SK-N-SH (cell line): Measurements from ENCODE around the gene C3. TPM values are rescaled to one million over a fixed set of nuclear protein-coding genes. Genes with fewer than 3 reads are reported as not detected.

ENCODE experiments used
- CTCF ChIA-PET: fragments of 300-600, 350-600 bp; formaldehyde crosslinking; extraction: SDS; loops from one replicate; lab custom pipeline; 2021; lab: Yijun Ruan, JAX
- POLR2A ChIA-PET: fragments of 350-600 bp; sonication (Branson Sonifier 250); formaldehyde crosslinking; extraction: SDS; loops from one replicate; lab custom pipeline; 2020; ENCODE audit warnings: antibody characterized with exemption, inconsistent platforms; lab: Yijun Ruan, JAX
- DNase-seq: peaks from one replicate; pipeline ENCODE4 v3.0.0; 2012
- H2AFZ ChIP-seq: fragments of 200-600 bp; sonication (generic); 2 replicates; pipeline ENCODE4 v1.8.1; 2016; ENCODE audit warnings: antibody characterized with exemption, mild to moderate bottlenecking, low read depth
- H3F3A ChIP-seq: fragments of 200-600 bp; sonication (generic); replicated peaks from 2 replicates; pipeline ENCODE3; 2016; ENCODE audit warnings: antibody characterized with exemption, mild to moderate bottlenecking; ENCODE audit not compliant: insufficient read depth
- H3K27ac ChIP-seq, 2 experiments: fragments of 200-500 bp in 1 of 2; fragments of 200-600 bp in 1 of 2; sonication (Bioruptor generic) in 1 of 2; sonication (generic), shearing (Covaris generic) in 1 of 2; 2 replicates each; pipeline versions ENCODE4 v1.5.1 to v1.6.1; 2014 to 2016; ENCODE audit warnings: low read depth in 2 of 2, inconsistent platforms in 1 of 2, low read length in 1 of 2, mild to moderate bottlenecking in 1 of 2, mixed read lengths in 1 of 2
- H3K27me3 ChIP-seq: fragments of 200-600 bp; sonication (generic), shearing (Covaris generic); 2 replicates; pipeline ENCODE4 v1.6.1; 2016; ENCODE audit warnings: mixed run types; ENCODE audit not compliant: insufficient read depth
- H3K36me3 ChIP-seq, 2 experiments: fragments of 200-500 bp in 1 of 2; fragments of 200-600 bp in 1 of 2; sonication (Bioruptor generic) in 1 of 2; sonication (generic) in 1 of 2; replicated peaks in 1 of 2; 2 replicates each; pipeline versions ENCODE3 to v1.5.1; 2014 to 2016; ENCODE audit warnings: low read length in 1 of 2, mild to moderate bottlenecking in 1 of 2; ENCODE audit not compliant: insufficient read depth in 2 of 2, control insufficient read depth in 1 of 2
- H3K4me1 ChIP-seq, 2 experiments: fragments of 200-500 bp in 1 of 2; fragments of 200-600 bp in 1 of 2; sonication (Bioruptor generic) in 1 of 2; sonication (generic), shearing (Covaris generic) in 1 of 2; 2 replicates each; pipeline versions ENCODE4 v1.5.1 to v1.6.1; 2014 to 2016; ENCODE audit warnings: low read depth in 1 of 2, low read length in 1 of 2, mixed run types in 1 of 2; ENCODE audit not compliant: insufficient read depth in 2 of 2, control insufficient read depth in 1 of 2
- H3K4me2 ChIP-seq: fragments of 200-600 bp; sonication (generic), shearing (Covaris generic); 2 replicates; pipeline ENCODE4 v1.6.1; 2017; ENCODE audit warnings: mixed run types
- H3K4me3 ChIP-seq, 2 experiments: fragments of 200-500 bp in 1 of 2; fragments of 200-600 bp in 1 of 2; sonication (Bioruptor generic) in 1 of 2; sonication (generic), shearing (Covaris generic) in 1 of 2; 2 replicates each; pipeline versions ENCODE4 v1.5.1 to v1.8.1; 2014 to 2016; ENCODE audit warnings: low read depth in 2 of 2, inconsistent platforms in 1 of 2, low read length in 1 of 2, mild to moderate bottlenecking in 1 of 2, mixed read lengths in 1 of 2, moderate library complexity in 1 of 2
- H3K79me2 ChIP-seq: fragments of 200-600 bp; sonication (generic); 2 replicates; pipeline ENCODE4 v1.8.1; 2017; ENCODE audit warnings: mild to moderate bottlenecking; ENCODE audit not compliant: insufficient read depth
- H3K9ac ChIP-seq: fragments of 200-600 bp; sonication (generic); 2 replicates; pipeline ENCODE4 v1.6.1; 2017; ENCODE audit warnings: mixed run types
- H3K9me2 ChIP-seq: fragments of 200-600 bp; sonication (generic); 2 replicates; pipeline ENCODE4 v1.6.1; 2017; ENCODE audit warnings: mixed run types
- H3K9me3 ChIP-seq: fragments of 200-600 bp; sonication (generic); 2 replicates; pipeline ENCODE4 v1.6.1; 2017; ENCODE audit warnings: mixed run types, mild to moderate bottlenecking, moderate library complexity
- H4K20me1 ChIP-seq: fragments of 200-600 bp; sonication (generic); 2 replicates; pipeline ENCODE4 v1.6.1; 2017; ENCODE audit warnings: mild to moderate bottlenecking, mixed run types; ENCODE audit not compliant: insufficient read depth
- EZH2phosphoT487 ChIP-seq: fragments of 200-600 bp; sonication (generic); IDR thresholded peaks from 2 replicates; pipeline ENCODE4 v1.6.1; 2017; ENCODE audit warnings: low read depth, mixed run types, mild to moderate bottlenecking, antibody characterized with exemption, moderate library complexity, borderline replicate concordance
- GABPA ChIP-seq: IDR thresholded peaks from 2 replicates; pipeline ENCODE4 v1.4.0; 2012; ENCODE audit warnings: low read depth, mild to moderate bottlenecking
- GATA2 ChIP-seq: sonication (generic); formaldehyde crosslinking; IDR thresholded peaks from 2 replicates; pipeline ENCODE4 v1.5.0; 2020; ENCODE audit warnings: mild to moderate bottlenecking, missing genetic modification reagents
- MXI1 ChIP-seq: IDR thresholded peaks from 2 replicates; pipeline ENCODE4 v1.6.1; 2012; ENCODE audit warnings: mild to moderate bottlenecking, low read depth, low read length, improper control_type of control experiment
- POLR2AphosphoS5 ChIP-seq: IDR thresholded peaks from 2 replicates; pipeline ENCODE4 v1.6.1; 2012; ENCODE audit warnings: low read depth, low read length
- RAD21 ChIP-seq: IDR thresholded peaks from 2 replicates; pipeline ENCODE4 v1.6.1; 2012; ENCODE audit warnings: mild to moderate bottlenecking, low read length
- RCOR1 ChIP-seq: fragments of 150-350 bp; IDR thresholded peaks from 2 replicates; pipeline ENCODE4 v1.6.1; 2017; ENCODE audit warnings: antibody characterized with exemption, low read length
- RFX5 ChIP-seq: IDR thresholded peaks from 2 replicates; pipeline ENCODE4 v1.6.1; 2012; ENCODE audit warnings: mild to moderate bottlenecking, improper control_type of control experiment, low read length
- RXRA ChIP-seq: IDR thresholded peaks from 2 replicates; pipeline ENCODE4 v1.4.0; 2012; ENCODE audit warnings: low read depth, mild to moderate bottlenecking, borderline replicate concordance
- SMC3 ChIP-seq: IDR thresholded peaks from 2 replicates; pipeline ENCODE4 v1.6.1; 2012; ENCODE audit warnings: low read depth, low read length, improper control_type of control experiment
- TAF1 ChIP-seq: IDR thresholded peaks from 2 replicates; pipeline ENCODE4 v1.6.1; 2012; ENCODE audit warnings: low read depth, mild to moderate bottlenecking, low read length, moderate library complexity, borderline replicate concordance
- TCF12 ChIP-seq: IDR thresholded peaks from 2 replicates; pipeline ENCODE4 v1.4.0; 2012
- TEAD4 ChIP-seq: IDR thresholded peaks from 2 replicates; pipeline ENCODE4 v1.4.0; 2012; ENCODE audit warnings: mild to moderate bottlenecking, borderline replicate concordance; ENCODE audit not compliant: insufficient read depth
- YY1 ChIP-seq: IDR thresholded peaks from 2 replicates; pipeline ENCODE4 v1.4.0; 2012; ENCODE audit warnings: low read depth, mild to moderate bottlenecking
- ZBTB33 ChIP-seq: IDR thresholded peaks from 2 replicates; pipeline ENCODE4 v1.4.0; 2012; ENCODE audit warnings: low read depth, borderline replicate concordance
- WGBS: methylation state at CpG from one replicate; pipeline ENCODE4 v1.1.6; 2017; ENCODE audit warnings: low lambda C conversion rate; 5-methylcytosine and 5-hydroxymethylcytosine counted together
- polyA plus RNA-seq, 3 experiments: library from polyadenylated mRNA; depleted of rRNA; stranded (reverse); fragments of >200 nt; gene quantifications; 2 replicates each; pipeline ENCODE4 v1.2.3, GENCODE V29; 2012
- TF ChIP-seq, protein P1 (sequence below): IDR thresholded peaks from 2 replicates; pipeline ENCODE4; 2012
- TF ChIP-seq, protein P2 (sequence below): IDR thresholded peaks from 2 replicates; pipeline ENCODE4 v1.6.1; 2012; ENCODE audit warnings: mild to moderate bottlenecking, low read depth, low read length, moderate library complexity
- TF ChIP-seq, protein P3 (sequence below): IDR thresholded peaks from 2 replicates; pipeline ENCODE4 v1.4.0; 2012; ENCODE audit warnings: low read depth

C3 gene
- polyA plus RNA-seq (2012; rRNA removed), result 0.67 and 0.71 TPM in 2 replicates
- polyA plus RNA-seq (2012; cell fraction: cytosol; rRNA removed), result 0.17 and 0.42 TPM in 2 replicates
- polyA plus RNA-seq (2012; cell fraction: nucleus; rRNA removed), result 0.99 and 1.9 TPM in 2 replicates

GRCh38 chr19:6720369-6721137, at the start of gene C3:
TSS of gene C3 (minus strand) at chr19:6720650. CDS start at chr19:6720589, 61 bp downstream.
- Histone ChIP-seq H3K9me3 (no peaks in the 10 kb centered on the region), H3K79me2 (no peaks in the 10 kb centered on the region), H3K4me3 (no peak within 1 kb of the TSS), H3F3A (peaks cover 6% of the 10 kb centered on the region), H3K4me1 (no peaks in the 10 kb centered on the region), H3K27me3 (peaks cover 18% of the 10 kb centered on the region), H2AFZ (no peak within 1 kb of the TSS), H4K20me1 (no peaks in the 10 kb centered on the region), H3K4me2 (no peak within 1 kb of the TSS), H3K27ac (no peak within 1 kb of the TSS), H3K9me2 (no peaks in the 10 kb centered on the region), H3K9ac (no peak within 1 kb of the TSS), H3K36me3 (no peaks in the 10 kb centered on the region)
- WGBS, result 19% methylated on average over 4 of the region's 4 CpGs
- ChIA-PET CTCF (interaction anchor here (1.0 kb wide), 1 partner anchor 125 kb away, joined by 4 read pairs; no protein-coding TSS in a partner anchor), POLR2A (no interaction called here)
- no peak for DNase-seq
- TF ChIP-seq TAF1, result no peak
- TF ChIP-seq, protein P1, sequence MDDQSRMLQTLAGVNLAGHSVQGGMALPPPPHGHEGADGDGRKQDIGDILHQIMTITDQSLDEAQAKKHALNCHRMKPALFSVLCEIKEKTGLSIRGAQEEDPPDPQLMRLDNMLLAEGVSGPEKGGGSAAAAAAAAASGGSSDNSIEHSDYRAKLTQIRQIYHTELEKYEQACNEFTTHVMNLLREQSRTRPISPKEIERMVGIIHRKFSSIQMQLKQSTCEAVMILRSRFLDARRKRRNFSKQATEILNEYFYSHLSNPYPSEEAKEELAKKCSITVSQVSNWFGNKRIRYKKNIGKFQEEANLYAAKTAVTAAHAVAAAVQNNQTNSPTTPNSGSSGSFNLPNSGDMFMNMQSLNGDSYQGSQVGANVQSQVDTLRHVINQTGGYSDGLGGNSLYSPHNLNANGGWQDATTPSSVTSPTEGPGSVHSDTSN, result no peak
- no peak for TF ChIP-seq GABPA
- TF ChIP-seq POLR2AphosphoS5, result no peak
- no peak for TF ChIP-seq RFX5
- no peak for TF ChIP-seq RXRA
- TF ChIP-seq, protein P2, sequence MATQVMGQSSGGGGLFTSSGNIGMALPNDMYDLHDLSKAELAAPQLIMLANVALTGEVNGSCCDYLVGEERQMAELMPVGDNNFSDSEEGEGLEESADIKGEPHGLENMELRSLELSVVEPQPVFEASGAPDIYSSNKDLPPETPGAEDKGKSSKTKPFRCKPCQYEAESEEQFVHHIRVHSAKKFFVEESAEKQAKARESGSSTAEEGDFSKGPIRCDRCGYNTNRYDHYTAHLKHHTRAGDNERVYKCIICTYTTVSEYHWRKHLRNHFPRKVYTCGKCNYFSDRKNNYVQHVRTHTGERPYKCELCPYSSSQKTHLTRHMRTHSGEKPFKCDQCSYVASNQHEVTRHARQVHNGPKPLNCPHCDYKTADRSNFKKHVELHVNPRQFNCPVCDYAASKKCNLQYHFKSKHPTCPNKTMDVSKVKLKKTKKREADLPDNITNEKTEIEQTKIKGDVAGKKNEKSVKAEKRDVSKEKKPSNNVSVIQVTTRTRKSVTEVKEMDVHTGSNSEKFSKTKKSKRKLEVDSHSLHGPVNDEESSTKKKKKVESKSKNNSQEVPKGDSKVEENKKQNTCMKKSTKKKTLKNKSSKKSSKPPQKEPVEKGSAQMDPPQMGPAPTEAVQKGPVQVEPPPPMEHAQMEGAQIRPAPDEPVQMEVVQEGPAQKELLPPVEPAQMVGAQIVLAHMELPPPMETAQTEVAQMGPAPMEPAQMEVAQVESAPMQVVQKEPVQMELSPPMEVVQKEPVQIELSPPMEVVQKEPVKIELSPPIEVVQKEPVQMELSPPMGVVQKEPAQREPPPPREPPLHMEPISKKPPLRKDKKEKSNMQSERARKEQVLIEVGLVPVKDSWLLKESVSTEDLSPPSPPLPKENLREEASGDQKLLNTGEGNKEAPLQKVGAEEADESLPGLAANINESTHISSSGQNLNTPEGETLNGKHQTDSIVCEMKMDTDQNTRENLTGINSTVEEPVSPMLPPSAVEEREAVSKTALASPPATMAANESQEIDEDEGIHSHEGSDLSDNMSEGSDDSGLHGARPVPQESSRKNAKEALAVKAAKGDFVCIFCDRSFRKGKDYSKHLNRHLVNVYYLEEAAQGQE, result no peak
- TF ChIP-seq RAD21, result no peak
- TF ChIP-seq MXI1, result no peak
- no peak for TF ChIP-seq RCOR1
- TF ChIP-seq EZH2phosphoT487, result no peak
- no peak for TF ChIP-seq ZBTB33
- TF ChIP-seq, protein P3, sequence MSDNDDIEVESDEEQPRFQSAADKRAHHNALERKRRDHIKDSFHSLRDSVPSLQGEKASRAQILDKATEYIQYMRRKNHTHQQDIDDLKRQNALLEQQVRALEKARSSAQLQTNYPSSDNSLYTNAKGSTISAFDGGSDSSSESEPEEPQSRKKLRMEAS, result no peak
- no peak for TF ChIP-seq SMC3
- TF ChIP-seq TEAD4, result no peak
- no peak for TF ChIP-seq TCF12
- TF ChIP-seq YY1, result no peak
- no peak for TF ChIP-seq GATA2 (CRISPR knock-in tag)
- TF ChIP-seq, all 33 proteins: peak for 0
